H9 (cell line): Measurements from ENCODE around the gene HERC6. TPM values are rescaled to one million over a fixed set of nuclear protein-coding genes. Genes with fewer than 3 reads are reported as not detected.

ENCODE experiments used
- DNase-seq: peaks from one replicate; pipeline ENCODE4 v3.0.0-alpha.2; 2017
- H2AFZ ChIP-seq: one replicate; pipeline ENCODE4 v1.6.1; 2013; ENCODE audit warnings: mild to moderate bottlenecking, low read length, control low read depth, moderate library complexity
- H2AK5ac ChIP-seq: 2 replicates; pipeline ENCODE4 v1.6.1; 2013; ENCODE audit warnings: low read length, control low read depth, mixed read lengths; ENCODE audit not compliant: insufficient read length
- H2BK120ac ChIP-seq: one replicate; pipeline ENCODE4 v1.6.1; 2013; ENCODE audit warnings: low read depth, mild to moderate bottlenecking, low read length, control low read depth, inconsistent platforms; ENCODE audit not compliant: poor library complexity, severe bottlenecking
- H2BK12ac ChIP-seq: 2 replicates; pipeline ENCODE4 v1.6.1; 2013; ENCODE audit warnings: low read length, control low read depth, mixed read lengths, low read depth; ENCODE audit not compliant: insufficient read length
- H2BK15ac ChIP-seq: 2 replicates; pipeline ENCODE4 v1.6.1; 2013; ENCODE audit warnings: low read depth, low read length, control low read depth
- H2BK20ac ChIP-seq: one replicate; pipeline ENCODE4 v1.6.1; 2013; ENCODE audit warnings: low read depth, mild to moderate bottlenecking, low read length, control low read depth, inconsistent platforms; ENCODE audit not compliant: poor library complexity, severe bottlenecking
- H2BK5ac ChIP-seq: 2 replicates; pipeline ENCODE4 v1.6.1; 2013; ENCODE audit warnings: low read length, control low read depth, mixed read lengths; ENCODE audit not compliant: insufficient read length
- H3K14ac ChIP-seq: 2 replicates; pipeline ENCODE4 v1.6.1; 2013; ENCODE audit warnings: low read length, control low read depth; ENCODE audit not compliant: insufficient read depth
- H3K18ac ChIP-seq: 2 replicates; pipeline ENCODE4 v1.6.1; 2013; ENCODE audit warnings: low read depth, mild to moderate bottlenecking, mixed read lengths, low read length, control low read depth; ENCODE audit not compliant: insufficient read length
- H3K23ac ChIP-seq: 2 replicates; pipeline ENCODE4 v1.6.1; 2013; ENCODE audit warnings: low read length, control low read depth, mixed read lengths, low read depth; ENCODE audit not compliant: insufficient read length
- H3K23me2 ChIP-seq: 2 replicates; pipeline ENCODE4 v1.6.1; 2013; ENCODE audit warnings: low read depth, mild to moderate bottlenecking, mixed read lengths, low read length, control low read depth; ENCODE audit not compliant: insufficient read length, poor library complexity, severe bottlenecking
- H3K27ac ChIP-seq: 2 replicates; pipeline ENCODE4 v1.5.1; 2013; ENCODE audit warnings: low read length, control low read depth, mixed read lengths, low read depth; ENCODE audit not compliant: insufficient read length
- H3K27me3 ChIP-seq: 2 replicates; pipeline ENCODE4 v1.6.1; 2013; ENCODE audit warnings: low read length, control low read depth, inconsistent platforms; ENCODE audit not compliant: insufficient read depth
- H3K4ac ChIP-seq: 2 replicates; pipeline ENCODE4 v1.6.1; 2013; ENCODE audit warnings: low read depth, mild to moderate bottlenecking, control low read depth, inconsistent platforms, low read length, moderate library complexity
- H3K4me1 ChIP-seq: 2 replicates; pipeline ENCODE4 v1.6.1; 2013; ENCODE audit warnings: low read length, control low read depth, inconsistent platforms; ENCODE audit not compliant: insufficient read depth
- H3K4me2 ChIP-seq: 2 replicates; pipeline ENCODE4 v1.6.1; 2013; ENCODE audit warnings: low read length, control low read depth, mixed read lengths; ENCODE audit not compliant: insufficient read length, insufficient read depth
- H3K56ac ChIP-seq: 2 replicates; pipeline ENCODE4 v1.6.1; 2013; ENCODE audit warnings: low read depth, mild to moderate bottlenecking, mixed read lengths, low read length, control low read depth; ENCODE audit not compliant: insufficient read length
- H3K79me1 ChIP-seq: 2 replicates; pipeline ENCODE4 v1.6.1; 2013; ENCODE audit warnings: low read depth, mild to moderate bottlenecking, moderate library complexity, low read length, control low read depth, inconsistent platforms; ENCODE audit not compliant: insufficient read depth, poor library complexity, severe bottlenecking
- H3K79me2 ChIP-seq: 2 replicates; pipeline ENCODE4 v1.6.1; 2013; ENCODE audit warnings: low read length, control low read depth, inconsistent platforms; ENCODE audit not compliant: insufficient read depth
- H3K9ac ChIP-seq: 2 replicates; pipeline ENCODE4 v1.6.1; 2013; ENCODE audit warnings: low read length, control low read depth, mixed read lengths; ENCODE audit not compliant: insufficient read length; ENCODE audit errors: extremely low read depth
- H3K9me3 ChIP-seq: one replicate; pipeline ENCODE4 v1.6.1; 2013; ENCODE audit warnings: low read depth, low read length, inconsistent platforms; ENCODE audit not compliant: control insufficient read depth
- H3T11ph ChIP-seq: one replicate; pipeline ENCODE4 v1.6.1; 2013; ENCODE audit warnings: mild to moderate bottlenecking, low read length, control low read depth, inconsistent platforms
- H4K20me1 ChIP-seq: one replicate; pipeline ENCODE4 v1.6.1; 2013; ENCODE audit not compliant: control insufficient read depth, insufficient read length, insufficient read depth
- H4K5ac ChIP-seq: 2 replicates; pipeline ENCODE4 v1.6.1; 2013; ENCODE audit warnings: low read depth, mild to moderate bottlenecking, mixed read lengths, low read length, control low read depth; ENCODE audit not compliant: insufficient read length
- H4K8ac ChIP-seq: replicated peaks from 2 replicates; pipeline ENCODE4 v1.6.1; 2013; ENCODE audit warnings: low read length, control low read depth, mixed read lengths, low read depth; ENCODE audit not compliant: insufficient read length
- H4K91ac ChIP-seq: 2 replicates; pipeline ENCODE4 v1.6.1; 2013; ENCODE audit warnings: low read depth, mild to moderate bottlenecking, moderate library complexity, mixed read lengths, low read length, control low read depth; ENCODE audit not compliant: insufficient read length
- H3K27ac Mint-ChIP-seq, 3 experiments: 2 replicates in 2 of 3; 3 replicates in 1 of 3; pipeline ENCODE4 v1.8.0; 2020 to 2021; ENCODE audit warnings: mixed read lengths in 3 of 3, mild to moderate bottlenecking in 1 of 3, moderate library complexity in 1 of 3
- H3K27me3 Mint-ChIP-seq: 2 replicates; pipeline ENCODE4 v1.8.0; 2021; ENCODE audit warnings: low read depth, mild to moderate bottlenecking, moderate library complexity, mixed read lengths
- H3K36me3 Mint-ChIP-seq, 3 experiments: 2 replicates in 2 of 3; 3 replicates in 1 of 3; pipeline ENCODE4 v1.8.0; 2020 to 2021; ENCODE audit warnings: low read depth in 3 of 3, mixed read lengths in 3 of 3; ENCODE audit not compliant: insufficient read depth in 1 of 3
- H3K4me1 Mint-ChIP-seq, 2 experiments: 2 replicates each; pipeline ENCODE4 v1.8.0; 2020; ENCODE audit warnings: mixed read lengths in 2 of 2
- H3K4me3 Mint-ChIP-seq, 2 experiments: 2 replicates in 1 of 2; 3 replicates in 1 of 2; pipeline ENCODE4 v1.8.0; 2020 to 2021; ENCODE audit warnings: mild to moderate bottlenecking in 2 of 2, mixed read lengths in 2 of 2, moderate library complexity in 1 of 2
- H3K9me3 Mint-ChIP-seq, 2 experiments: 2 replicates in 1 of 2; 3 replicates in 1 of 2; pipeline ENCODE4 v1.8.0; 2020; ENCODE audit warnings: mild to moderate bottlenecking in 2 of 2, mixed read lengths in 2 of 2, moderate library complexity in 1 of 2
- WGBS: extraction: QIAGEN DNeasy Blood & Tissue Kit; methylation state at CpG from one replicate; pipeline ENCODE4 v1.1.7; 2013; ENCODE audit warnings: missing lambda C conversion rate, low lambda C conversion rate, mixed read lengths; ENCODE audit not compliant: insufficient read length; ENCODE audit errors: extremely low coverage; 5-methylcytosine and 5-hydroxymethylcytosine counted together
- total RNA-seq: library from RNA; stranded (reverse); gene quantifications from 2 replicates; pipeline ENCODE4 v1.2.1, GENCODE V29; 2021
- TF ChIP-seq, protein P1 (sequence below): fragments of 200-600 bp; sonication (generic); conservative IDR thresholded peaks from 3 replicates; pipeline ENCODE4 v1.8.0; 2021; ENCODE audit warnings: antibody characterized with exemption, mild to moderate bottlenecking

The HERC6 gene
- total RNA-seq, 1 experiment from 2014 or later: 8.2 TPM

DNA sequence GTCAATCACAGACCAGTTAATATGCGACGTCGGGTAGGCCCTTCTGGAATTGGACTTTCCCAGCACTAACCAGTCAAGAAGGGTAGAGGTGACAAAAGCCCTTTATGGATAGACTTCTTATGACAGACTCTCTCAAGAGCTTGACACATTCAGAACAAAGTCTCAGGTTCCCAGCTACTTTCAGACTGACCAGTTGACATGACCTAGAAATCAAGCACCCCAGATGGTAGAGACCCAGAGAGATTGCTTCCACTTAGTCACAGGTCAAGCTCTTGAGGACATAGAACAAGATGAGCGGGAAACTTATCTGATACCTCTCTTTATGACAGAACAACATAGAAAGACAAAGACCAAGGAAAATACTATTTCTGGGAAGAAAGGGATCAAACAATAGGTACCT, 21.4 kb upstream of the HERC6 start:
- Histone ChIP-seq H3K27me3 (no peaks in the 10 kb centered on the region), H4K91ac (no peak overlapping the region), H2BK120ac (no peak overlapping the region), H4K5ac (no peak overlapping the region), H3K4me2 (no peak overlapping the region), H3K23ac (no peak overlapping the region), H4K20me1 (no peaks in the 10 kb centered on the region), H3K23me2 (no peaks in the 10 kb centered on the region), H3K79me2 (no peaks in the 10 kb centered on the region), H2BK15ac (no peak overlapping the region), H2AFZ (no peak overlapping the region), H3T11ph (no peak overlapping the region), H3K4me1 (no peaks in the 10 kb centered on the region; the same call in 1 of the 2 replicates), H3K27ac (no peak overlapping the region), H3K9me3 (no peaks in the 10 kb centered on the region), H2BK20ac (no peak overlapping the region), H3K79me1 (no peaks in the 10 kb centered on the region), H3K56ac (no peak overlapping the region), H4K8ac (no peak overlapping the region), H2BK5ac (no peak overlapping the region), H2BK12ac (no peak overlapping the region), H3K9ac (no peak overlapping the region), H3K18ac (no peak overlapping the region), H3K14ac (no peak overlapping the region), H2AK5ac (no peak overlapping the region), H3K4ac (no peak overlapping the region)
- Mint-ChIP-seq H3K27ac (no peak overlapping the region), H3K4me3 (no peak overlapping the region), H3K9me3 (peaks cover 35 to 46% of the 10 kb centered on the region in 2 experiments), H3K27me3 (no peaks in the 10 kb centered on the region; the same call in 1 of the 2 replicates), H3K4me1 (peaks cover 14 to 15% of the 10 kb centered on the region in 2 experiments), H3K36me3 (peaks cover 7 to 46% (median 11%) of the 10 kb centered on the region in 3 experiments)
- no peak for DNase-seq
- TF ChIP-seq, protein P1, sequence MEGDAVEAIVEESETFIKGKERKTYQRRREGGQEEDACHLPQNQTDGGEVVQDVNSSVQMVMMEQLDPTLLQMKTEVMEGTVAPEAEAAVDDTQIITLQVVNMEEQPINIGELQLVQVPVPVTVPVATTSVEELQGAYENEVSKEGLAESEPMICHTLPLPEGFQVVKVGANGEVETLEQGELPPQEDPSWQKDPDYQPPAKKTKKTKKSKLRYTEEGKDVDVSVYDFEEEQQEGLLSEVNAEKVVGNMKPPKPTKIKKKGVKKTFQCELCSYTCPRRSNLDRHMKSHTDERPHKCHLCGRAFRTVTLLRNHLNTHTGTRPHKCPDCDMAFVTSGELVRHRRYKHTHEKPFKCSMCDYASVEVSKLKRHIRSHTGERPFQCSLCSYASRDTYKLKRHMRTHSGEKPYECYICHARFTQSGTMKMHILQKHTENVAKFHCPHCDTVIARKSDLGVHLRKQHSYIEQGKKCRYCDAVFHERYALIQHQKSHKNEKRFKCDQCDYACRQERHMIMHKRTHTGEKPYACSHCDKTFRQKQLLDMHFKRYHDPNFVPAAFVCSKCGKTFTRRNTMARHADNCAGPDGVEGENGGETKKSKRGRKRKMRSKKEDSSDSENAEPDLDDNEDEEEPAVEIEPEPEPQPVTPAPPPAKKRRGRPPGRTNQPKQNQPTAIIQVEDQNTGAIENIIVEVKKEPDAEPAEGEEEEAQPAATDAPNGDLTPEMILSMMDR: no peak
- WGBS: no CpG with 5 or more reads among the region's 4 CpGs
